ENCODE measurements around the gene FAT1.

GRCh38 chr4:186634591-186635128 lies 89.0 kb downstream of the FAT1 start:
- TF ChIP-seq TAF1 (IDR thresholded peaks at IDR 0.05; ENCODE audit: borderline replicate concordance, low read depth, low read length) = no peak
- TF ChIP-seq POLR2AphosphoS5 (IDR thresholded peaks at IDR 0.05; ENCODE audit: low read depth, low read length) = no peak
- no peak for TF ChIP-seq POLR2A (IDR thresholded peaks at IDR 0.05; ENCODE audit: low read depth, low read length)
